HepG2 (cell line): Measurements from ENCODE around the gene PPRC1. TPM values are rescaled to one million over a fixed set of nuclear protein-coding genes. Genes with fewer than 3 reads are reported as not detected.
A peak's percentile ranks its signal among the peaks of the same experiment; 100 is the strongest.

Experiments used
- ATAC-seq: fragments of 200-7000 bp; cut with Tn5 transposase; 3 replicates; pipeline ENCODE4 v1.9.1; 2020; ENCODE audit warnings: mild to moderate bottlenecking, moderate library complexity
- BruUV-seq: library from RNA; stranded (reverse); fragments of 400-500 nt; replicated peaks from 2 replicates; lab custom pipeline; 2021; lab: Mats Ljungman, UMichigan
- CTCF ChIA-PET: fragments of 300-600 bp; formaldehyde crosslinking; extraction: SDS; loops from one replicate; lab custom pipeline; 2021; ENCODE audit warnings: low total read pairs, inconsistent platforms, low intra/inter-chr PET ratio; lab: Yijun Ruan, JAX
- POLR2A ChIA-PET: fragments of 350-600 bp; sonication (Branson Sonifier 250); formaldehyde crosslinking; loops from one replicate; lab custom pipeline; 2020; ENCODE audit warnings: antibody characterized with exemption, inconsistent platforms; lab: Yijun Ruan, JAX
- DNase-seq: peaks from one replicate; pipeline ENCODE4 v3.0.0-alpha.2; 2015; ENCODE audit warnings: low spot score
- FAIRE-seq: peaks from 3 replicates; lab custom pipeline; 2011; peaks lifted over from hg19 to GRCh38; lab: Jason Lieb, UNC
- H2AFZ ChIP-seq: one replicate; pipeline ENCODE4 v1.6.1; 2011; ENCODE audit warnings: low read length, inconsistent platforms
- H3K27ac ChIP-seq: fragments of 300-600 bp; 3 replicates; pipeline ENCODE4 v1.8.0; 2011; ENCODE audit warnings: mixed run types, mild to moderate bottlenecking, mixed read lengths, low read length, inconsistent platforms; ENCODE audit not compliant: insufficient read depth; ENCODE audit errors: extremely low read length
- H3K27me3 ChIP-seq, 2 experiments: fragments of 200-600 bp in 1 of 2; 2 replicates in 1 of 2; 3 replicates in 1 of 2; pipeline versions ENCODE4 v1.6.0 to v1.8.0; 2011; ENCODE audit warnings: low read length in 2 of 2, mild to moderate bottlenecking in 2 of 2, moderate library complexity in 2 of 2, inconsistent platforms in 1 of 2; ENCODE audit not compliant: insufficient read depth in 2 of 2, control insufficient read depth in 1 of 2
- H3K36me3 ChIP-seq, 2 experiments: fragments of 200-600 bp in 1 of 2; replicated peaks in 1 of 2; 2 replicates in 1 of 2; 3 replicates in 1 of 2; pipeline versions ENCODE4 v1.5.1 to v1.8.0; 2011; ENCODE audit warnings: low read length in 2 of 2, inconsistent platforms in 1 of 2; ENCODE audit not compliant: insufficient read depth in 2 of 2, control insufficient read depth in 1 of 2
- H3K4me1 ChIP-seq: 2 replicates; pipeline ENCODE4 v1.5.1; 2012; ENCODE audit warnings: low read length, inconsistent platforms; ENCODE audit not compliant: insufficient read depth
- H3K4me2 ChIP-seq: 2 replicates; pipeline ENCODE4 v1.6.0; 2011; ENCODE audit warnings: low read depth, low read length, inconsistent platforms
- H3K4me3 ChIP-seq, 3 experiments: fragments of 200-600 bp in 1 of 3; sonication (generic), shearing (Covaris generic) in 1 of 3; replicated peaks in 1 of 3; 2 replicates each; pipeline ENCODE4 v1.5.1; 2011 to 2016; ENCODE audit warnings: low read length in 3 of 3, inconsistent platforms in 2 of 3, low read depth in 2 of 3, mild to moderate bottlenecking in 2 of 3, control low read depth in 1 of 3, mixed read lengths in 1 of 3; ENCODE audit not compliant: insufficient read depth in 1 of 3
- H3K79me2 ChIP-seq: one replicate; pipeline ENCODE4 v1.6.1; 2011; ENCODE audit warnings: low read length, inconsistent platforms; ENCODE audit not compliant: insufficient read depth
- H3K9ac ChIP-seq: 2 replicates; pipeline ENCODE4 v1.6.0; 2011; ENCODE audit warnings: mild to moderate bottlenecking, low read depth, low read length, inconsistent platforms; ENCODE audit not compliant: insufficient read depth
- H3K9me3 ChIP-seq: 2 replicates; pipeline ENCODE4 v1.5.1; 2012; ENCODE audit warnings: mild to moderate bottlenecking, low read length
- H4K20me1 ChIP-seq: 2 replicates; pipeline ENCODE4 v1.6.0; 2011; ENCODE audit warnings: inconsistent platforms, mild to moderate bottlenecking, low read length, moderate library complexity; ENCODE audit not compliant: insufficient read depth
- ATF3 ChIP-seq: sonication (generic); formaldehyde crosslinking; IDR thresholded peaks from 2 replicates; pipeline ENCODE4 v1.4.0; 2020; ENCODE audit warnings: missing genetic modification reagents
- GMEB2 ChIP-seq: IDR thresholded peaks from 2 replicates; pipeline ENCODE4 v1.6.1; 2016; ENCODE audit warnings: missing biosample characterization, missing genetic modification reagents, low read depth
- GTF2F1 ChIP-seq: fragments of 150-350 bp; IDR thresholded peaks from 2 replicates; pipeline ENCODE4 v1.6.1; 2014; ENCODE audit warnings: low read length
- HMG20A ChIP-seq: IDR thresholded peaks from 2 replicates; pipeline ENCODE4 v1.6.1; 2016; ENCODE audit warnings: borderline replicate concordance
- KDM2A ChIP-seq: sonication (generic); formaldehyde crosslinking; IDR thresholded peaks from 2 replicates; pipeline ENCODE4 v1.4.0; 2020; ENCODE audit warnings: low read depth, missing genetic modification reagents, borderline replicate concordance
- PHB2 ChIP-seq: fragments of 450-650 bp; IDR thresholded peaks from 2 replicates; pipeline ENCODE4 v1.6.1; 2018; ENCODE audit not compliant: partially characterized antibody
- TOPORS ChIP-seq: sonication (generic); formaldehyde crosslinking; IDR thresholded peaks from 2 replicates; pipeline ENCODE4 v1.8.0; 2023; ENCODE audit warnings: mild to moderate bottlenecking, missing genetic modification reagents
- WIZ ChIP-seq: sonication (generic); formaldehyde crosslinking; IDR thresholded peaks from 2 replicates; pipeline ENCODE4 v1.5.1; 2020; ENCODE audit warnings: mild to moderate bottlenecking, missing genetic modification reagents
- ZNF230 ChIP-seq: sonication (generic); formaldehyde crosslinking; IDR thresholded peaks from 2 replicates; pipeline ENCODE4 v1.4.0; 2020; ENCODE audit warnings: mild to moderate bottlenecking, missing genetic modification reagents
- ZNF670 ChIP-seq: sonication (generic); formaldehyde crosslinking; IDR thresholded peaks from 2 replicates; pipeline ENCODE4 v1.8.0; 2022; ENCODE audit warnings: mild to moderate bottlenecking, missing genetic modification reagents, borderline replicate concordance
- ZNF850 ChIP-seq: sonication (generic); formaldehyde crosslinking; conservative IDR thresholded peaks from 2 replicates; pipeline ENCODE4 v1.9.0; 2021; ENCODE audit warnings: mild to moderate bottlenecking, missing genetic modification reagents
- WGBS: methylation state at CpG from one replicate; pipeline ENCODE4 v1.1.6; 2017; ENCODE audit warnings: low lambda C conversion rate; 5-methylcytosine and 5-hydroxymethylcytosine counted together
- in situ Hi-C: cut with HindIII; loops from 2 replicates; pipeline ENCODE4 v1.10.0; 2017; ENCODE audit warnings: low pct_unique_long_range_greater_than_20kb; ENCODE audit not compliant: extremely low pct_ligation_motif_present
- intact Hi-C: fragments of 100-400 bp; cut with micrococcal nuclease; formaldehyde crosslinking; loops from one replicate; pipeline ENCODE4 v1.10.0; 2022; ENCODE audit not compliant: unreplicated experiment
- polyA plus RNA-seq, 8 experiments: library from polyadenylated mRNA; depleted of rRNA in 3 of 8; stranded (reverse) in 7 of 8; unstranded in 1 of 8; fragments of >200 nt; fragmentation: Illumina TruSeq in 4 of 8; extraction: Trizol in 4 of 8; gene quantifications; 2 replicates each; pipeline versions ENCODE4 v1.2.1 to v1.2.3, GENCODE V29; 2011 to 2016; ENCODE audit warnings: low read depth in 4 of 8, missing spikeins in 1 of 8, mixed read lengths in 1 of 8; ENCODE audit not compliant: insufficient read depth in 1 of 8
- total RNA-seq, 5 experiments: library from RNA; depleted of rRNA; stranded (reverse); fragments of >200 nt; fragmentation: Illumina TruSeq; extraction: Trizol; gene quantifications; 2 replicates each; pipeline ENCODE4 v1.2.3, GENCODE V29; 2016; ENCODE audit warnings: low read depth in 1 of 5
- TF ChIP-seq, protein P1 (sequence below): sonication (generic); formaldehyde crosslinking; IDR thresholded peaks from 2 replicates; pipeline ENCODE4 v1.4.0; 2020; ENCODE audit warnings: missing genetic modification reagents
- TF ChIP-seq, protein P2 (sequence below), 2 experiments: IDR thresholded peaks; 2 replicates each; pipeline ENCODE4 v1.6.1; 2011 to 2012; ENCODE audit warnings: low read length in 2 of 2, borderline replicate concordance in 1 of 2, low read depth in 1 of 2, mild to moderate bottlenecking in 1 of 2, moderate library complexity in 1 of 2
- TF ChIP-seq, protein P3 (sequence below): sonication (generic); formaldehyde crosslinking; IDR thresholded peaks from 2 replicates; pipeline ENCODE4 v1.5.0; 2020; ENCODE audit warnings: mild to moderate bottlenecking, low read depth, missing genetic modification reagents, borderline replicate concordance

PPRC1 gene
- total and polyA plus RNA-seq, 2 of the 13 experiments (the other 11 are each of a cell fraction or from before 2014, with no cell fraction given): 18.7 to 24.2 TPM

- Histone ChIP-seq H3K4me3 (peak overlapping the region; percentile 82 to 96 (median 92)), H2AFZ (no peak overlapping the region), H3K4me1 (peaks cover 41% of the 10 kb centered on the region), H3K27ac (peak overlapping the region; percentile 88), H3K4me2 (peak overlapping the region; percentile 82), H3K36me3 (peaks cover 18 to 29% of the 10 kb centered on the region in 2 experiments; a peak in 4 of 5 replicates), H4K20me1 (peaks cover 45% of the 10 kb centered on the region), H3K27me3 (peaks cover 0 to 4% of the 10 kb centered on the region in 2 experiments; a peak in 1 of 5 replicates), H3K79me2 (peaks cover 54% of the 10 kb centered on the region), H3K9me3 (no peaks in the 10 kb centered on the region), H3K9ac (peak overlapping the region; percentile 93)
- TF ChIP-seq GMEB2 (CRISPR knock-in tag) (no peak), WIZ (CRISPR knock-in tag) (no peak), PHB2 (no peak), KDM2A (no peak), ZNF670 (CRISPR knock-in tag) (no peak), ATF3 (CRISPR knock-in tag) (no peak), HMG20A (CRISPR knock-in tag) (no peak), ZNF230 (CRISPR knock-in tag) (no peak), TOPORS (CRISPR knock-in tag) (no peak), GTF2F1 (no peak), ZNF850 (no peak)
- TF ChIP-seq, protein P1, sequence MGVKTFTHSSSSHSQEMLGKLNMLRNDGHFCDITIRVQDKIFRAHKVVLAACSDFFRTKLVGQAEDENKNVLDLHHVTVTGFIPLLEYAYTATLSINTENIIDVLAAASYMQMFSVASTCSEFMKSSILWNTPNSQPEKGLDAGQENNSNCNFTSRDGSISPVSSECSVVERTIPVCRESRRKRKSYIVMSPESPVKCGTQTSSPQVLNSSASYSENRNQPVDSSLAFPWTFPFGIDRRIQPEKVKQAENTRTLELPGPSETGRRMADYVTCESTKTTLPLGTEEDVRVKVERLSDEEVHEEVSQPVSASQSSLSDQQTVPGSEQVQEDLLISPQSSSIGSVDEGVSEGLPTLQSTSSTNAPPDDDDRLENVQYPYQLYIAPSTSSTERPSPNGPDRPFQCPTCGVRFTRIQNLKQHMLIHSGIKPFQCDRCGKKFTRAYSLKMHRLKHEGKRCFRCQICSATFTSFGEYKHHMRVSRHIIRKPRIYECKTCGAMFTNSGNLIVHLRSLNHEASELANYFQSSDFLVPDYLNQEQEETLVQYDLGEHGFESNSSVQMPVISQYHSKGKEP: no peak
- TF ChIP-seq, protein P2, sequence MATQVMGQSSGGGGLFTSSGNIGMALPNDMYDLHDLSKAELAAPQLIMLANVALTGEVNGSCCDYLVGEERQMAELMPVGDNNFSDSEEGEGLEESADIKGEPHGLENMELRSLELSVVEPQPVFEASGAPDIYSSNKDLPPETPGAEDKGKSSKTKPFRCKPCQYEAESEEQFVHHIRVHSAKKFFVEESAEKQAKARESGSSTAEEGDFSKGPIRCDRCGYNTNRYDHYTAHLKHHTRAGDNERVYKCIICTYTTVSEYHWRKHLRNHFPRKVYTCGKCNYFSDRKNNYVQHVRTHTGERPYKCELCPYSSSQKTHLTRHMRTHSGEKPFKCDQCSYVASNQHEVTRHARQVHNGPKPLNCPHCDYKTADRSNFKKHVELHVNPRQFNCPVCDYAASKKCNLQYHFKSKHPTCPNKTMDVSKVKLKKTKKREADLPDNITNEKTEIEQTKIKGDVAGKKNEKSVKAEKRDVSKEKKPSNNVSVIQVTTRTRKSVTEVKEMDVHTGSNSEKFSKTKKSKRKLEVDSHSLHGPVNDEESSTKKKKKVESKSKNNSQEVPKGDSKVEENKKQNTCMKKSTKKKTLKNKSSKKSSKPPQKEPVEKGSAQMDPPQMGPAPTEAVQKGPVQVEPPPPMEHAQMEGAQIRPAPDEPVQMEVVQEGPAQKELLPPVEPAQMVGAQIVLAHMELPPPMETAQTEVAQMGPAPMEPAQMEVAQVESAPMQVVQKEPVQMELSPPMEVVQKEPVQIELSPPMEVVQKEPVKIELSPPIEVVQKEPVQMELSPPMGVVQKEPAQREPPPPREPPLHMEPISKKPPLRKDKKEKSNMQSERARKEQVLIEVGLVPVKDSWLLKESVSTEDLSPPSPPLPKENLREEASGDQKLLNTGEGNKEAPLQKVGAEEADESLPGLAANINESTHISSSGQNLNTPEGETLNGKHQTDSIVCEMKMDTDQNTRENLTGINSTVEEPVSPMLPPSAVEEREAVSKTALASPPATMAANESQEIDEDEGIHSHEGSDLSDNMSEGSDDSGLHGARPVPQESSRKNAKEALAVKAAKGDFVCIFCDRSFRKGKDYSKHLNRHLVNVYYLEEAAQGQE (IDR thresholded peaks at IDR 0.05; ENCODE audit: borderline replicate concordance in 1 of 2, low read depth in 1 of 2, low read length in 2 of 2): no peak
- TF ChIP-seq, protein P3, sequence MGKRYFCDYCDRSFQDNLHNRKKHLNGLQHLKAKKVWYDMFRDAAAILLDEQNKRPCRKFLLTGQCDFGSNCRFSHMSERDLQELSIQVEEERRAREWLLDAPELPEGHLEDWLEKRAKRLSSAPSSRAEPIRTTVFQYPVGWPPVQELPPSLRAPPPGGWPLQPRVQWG (CRISPR knock-in tag): no peak
- DNase-seq (no peak), ATAC-seq (no peak), FAIRE-seq (no peak)
- in situ Hi-C loops: no loop called here
- CTCF ChIA-PET: no interaction called here
- POLR2A ChIA-PET: interaction anchor here (1.2 to 1.6 kb wide), 3 partner anchors 12 to 19 kb away, joined by 3 to 8 read pairs (median 4); partner anchors contain the start of gene NOLC1
- 46% methylated on average over 2 of the region's 2 CpGs for WGBS
- intact Hi-C loops: no loop called here
- BruUV-seq: TSS peak; percentile 67
Measured at GRCh38 chr10:102134416-102134815, 1.6 kb downstream of the PPRC1 start.
